GM12878 (cell line): ENCODE results near the gene POLD1. TPM values are rescaled to one million over a fixed set of nuclear protein-coding genes. Genes with fewer than 3 reads are reported as not detected.

Experiments used
- ATAC-seq: fragments of 200-7000 bp; cut with Tn5 transposase; 3 replicates; pipeline ENCODE4 v1.9.1; 2020; ENCODE audit warnings: mild to moderate bottlenecking, moderate library complexity
- BruUV-seq: library from RNA; stranded (reverse); fragments of 400-500 nt; replicated peaks from 2 replicates; lab custom pipeline; 2021; lab: Mats Ljungman, UMichigan
- CTCF ChIA-PET: fragments of 300-600 bp; sonication (Branson Sonifier 250); formaldehyde crosslinking; extraction: SDS; loops from one replicate; lab custom pipeline; 2021; ENCODE audit warnings: inconsistent platforms; lab: Yijun Ruan, JAX
- POLR2A ChIA-PET: fragments of 350-600 bp; formaldehyde crosslinking; extraction: SDS; loops from one replicate; lab custom pipeline; 2021; ENCODE audit warnings: inconsistent platforms; lab: Charles Lee
- RAD21 ChIA-PET: fragments of 300-600 bp; sonication (Branson Sonifier 250); formaldehyde crosslinking; loops from one replicate; lab custom pipeline; 2023; ENCODE audit warnings: antibody characterized with exemption; ENCODE audit not compliant: unreplicated experiment; lab: Charles Lee
- SMC1A ChIA-PET: fragments of 300-600 bp; sonication (Branson Sonifier 250); formaldehyde crosslinking; loops from one replicate; lab custom pipeline; 2023; ENCODE audit not compliant: unreplicated experiment, uncharacterized antibody; lab: Charles Lee
- DNase-seq: peaks from one replicate; pipeline ENCODE4 v3.0.0-alpha.2; 2011; ENCODE audit warnings: low read depth, low spot score
- FAIRE-seq: peaks from 3 replicates; lab custom pipeline; 2011; peaks lifted over from hg19 to GRCh38; lab: Jason Lieb, UNC
- H2AFZ ChIP-seq: 2 replicates; pipeline ENCODE4 v1.6.0; 2011; ENCODE audit warnings: low read depth, low read length, control low read depth; ENCODE audit not compliant: control insufficient read depth
- H3K27ac ChIP-seq: 2 replicates; pipeline ENCODE4 v1.5.1; 2011; ENCODE audit warnings: control low read depth; ENCODE audit not compliant: control insufficient read depth, insufficient read depth
- H3K27me3 ChIP-seq, 2 experiments: replicated peaks in 1 of 2; 2 replicates each; pipeline versions ENCODE4 v1.6.0 to v1.6.1; 2011; ENCODE audit warnings: low read length in 1 of 2; ENCODE audit not compliant: control insufficient read depth in 2 of 2, insufficient read depth in 2 of 2
- H3K36me3 ChIP-seq, 2 experiments: 2 replicates each; pipeline ENCODE4 v1.5.1; 2011; ENCODE audit warnings: low read length in 1 of 2; ENCODE audit not compliant: control insufficient read depth in 2 of 2, insufficient read depth in 2 of 2
- H3K4me1 ChIP-seq: 2 replicates; pipeline ENCODE4 v1.6.1; 2011; ENCODE audit warnings: mild to moderate bottlenecking, low read length, moderate library complexity, mixed read lengths; ENCODE audit not compliant: control insufficient read depth, insufficient read depth
- H3K4me2 ChIP-seq: 2 replicates; pipeline ENCODE4 v1.6.0; 2011; ENCODE audit warnings: control low read depth; ENCODE audit not compliant: control insufficient read depth, insufficient read depth
- H3K4me3 ChIP-seq: fragments of 200-600 bp; sonication (generic); 2 replicates; pipeline ENCODE4 v1.5.1; 2016
- H3K79me2 ChIP-seq: 2 replicates; pipeline ENCODE4 v1.6.0; 2011; ENCODE audit warnings: low read length; ENCODE audit not compliant: control insufficient read depth, insufficient read depth
- H3K9ac ChIP-seq: 2 replicates; pipeline ENCODE4 v1.8.0; 2011; ENCODE audit warnings: low read length, control low read depth, mixed read lengths; ENCODE audit not compliant: control insufficient read depth, insufficient read depth
- H3K9me3 ChIP-seq: replicated peaks from 3 replicates; pipeline ENCODE4 v1.5.1; 2011; ENCODE audit warnings: mild to moderate bottlenecking, low read length; ENCODE audit not compliant: control insufficient read depth, insufficient read depth
- H4K20me1 ChIP-seq: 2 replicates; pipeline ENCODE4 v1.6.0; 2011; ENCODE audit not compliant: control insufficient read depth, insufficient read depth
- CBX3 ChIP-seq: fragments of 200-600 bp; sonication (generic); IDR thresholded peaks from 2 replicates; pipeline ENCODE4 v1.6.1; 2016; ENCODE audit warnings: low read depth, borderline replicate concordance
- PAX8 ChIP-seq: fragments of 450-650 bp; IDR thresholded peaks from 2 replicates; pipeline ENCODE4 v1.6.1; 2017; ENCODE audit warnings: mild to moderate bottlenecking, moderate library complexity
- PML ChIP-seq: IDR thresholded peaks from 2 replicates; pipeline ENCODE4 v1.6.1; 2012; ENCODE audit warnings: low read length, inconsistent platforms
- RAD51 ChIP-seq: fragments of 450-650 bp; IDR thresholded peaks from 2 replicates; pipeline ENCODE4 v1.6.1; 2016; ENCODE audit warnings: moderate library complexity, mild to moderate bottlenecking, inconsistent platforms
- SMAD5 ChIP-seq: IDR thresholded peaks from 2 replicates; pipeline ENCODE4 v1.6.1; 2016; ENCODE audit warnings: antibody characterized with exemption, low read depth
- SP1 ChIP-seq: IDR thresholded peaks from one replicate; pipeline ENCODE4 v1.6.1; 2011; ENCODE audit warnings: low read depth, low read length
- SREBF2 ChIP-seq: IDR thresholded peaks from 2 replicates; pipeline ENCODE4 v1.6.1; 2012; ENCODE audit warnings: mild to moderate bottlenecking, low read length
- ZBTB4 ChIP-seq: fragments of 450-650 bp; formaldehyde crosslinking; IDR thresholded peaks from 2 replicates; pipeline ENCODE4 v1.4.0; 2022; ENCODE audit warnings: mild to moderate bottlenecking, moderate library complexity
- ZNF207 ChIP-seq: fragments of 450-650 bp; IDR thresholded peaks from 2 replicates; pipeline ENCODE4 v1.6.1; 2014; ENCODE audit warnings: antibody characterized with exemption, mild to moderate bottlenecking, borderline replicate concordance
- ZNF687 ChIP-seq: fragments of 450-650 bp; IDR thresholded peaks from 2 replicates; pipeline ENCODE4 v1.6.1; 2017; ENCODE audit warnings: mild to moderate bottlenecking, moderate library complexity
- WGBS: methylation state at CpG from one replicate; pipeline ENCODE4 v1.1.6; 2016; ENCODE audit warnings: low lambda C conversion rate; ENCODE audit not compliant: insufficient replicate concordance, insufficient coverage; ENCODE audit errors: missing lambda C conversion rate; 5-methylcytosine and 5-hydroxymethylcytosine counted together
- in situ Hi-C: fragments of 300-500 bp; cut with MboI; formaldehyde crosslinking; loops from 9 replicates; pipeline ENCODE4 v1.14.3; 2018; ENCODE audit warnings: mixed read lengths
- intact Hi-C: fragments of 100-400 bp; cut with micrococcal nuclease; formaldehyde crosslinking; loops from one replicate; pipeline ENCODE4 v1.14.2; 2022; ENCODE audit not compliant: unreplicated experiment
- polyA plus RNA-seq, 11 experiments: library from polyadenylated mRNA; depleted of rRNA in 4 of 11; unstranded in 6 of 11; stranded (reverse) in 5 of 11; fragments of >200 nt; fragmentation: Nextera tagmentation in 4 of 11; fragmentation: Illumina TruSeq in 1 of 11; extraction: Ambion mirVana in 4 of 11; extraction: Trizol in 1 of 11; gene quantifications; 1 replicate in 1 of 11; 2 replicates in 10 of 11; pipeline versions ENCODE4 v1.2.1 to v1.2.3, GENCODE V29; 2011 to 2016; ENCODE audit warnings: inconsistent platforms in 2 of 11, missing spikeins in 2 of 11, low read depth in 1 of 11
- total RNA-seq, 4 experiments: library from RNA; depleted of rRNA in 3 of 4; stranded (reverse); fragments of >200 nt in 3 of 4; fragmentation: Illumina TruSeq in 1 of 4; extraction: Trizol in 1 of 4; gene quantifications; 2 replicates each; pipeline versions ENCODE4 v1.2.1 to v1.2.3, GENCODE V29; 2013 to 2021
- TF ChIP-seq, protein P1 (sequence below): fragments of 450-650 bp; IDR thresholded peaks from 2 replicates; pipeline ENCODE4 v1.6.1; 2016; ENCODE audit warnings: mild to moderate bottlenecking

Gene POLD1
- total and polyA plus RNA-seq, 10 of the 15 experiments (the other 5 are each of a cell fraction or from before 2014, with no cell fraction given): 0.76 to 165 (median 63.4) TPM

- TF ChIP-seq SREBF2: no peak
- TF ChIP-seq CBX3: no peak
- no peak for TF ChIP-seq RAD51
- TF ChIP-seq SP1: no peak
Observed at GRCh38 chr19:50427997-50428425, 43.9 kb downstream of the POLD1 start (continued).

DNA sequence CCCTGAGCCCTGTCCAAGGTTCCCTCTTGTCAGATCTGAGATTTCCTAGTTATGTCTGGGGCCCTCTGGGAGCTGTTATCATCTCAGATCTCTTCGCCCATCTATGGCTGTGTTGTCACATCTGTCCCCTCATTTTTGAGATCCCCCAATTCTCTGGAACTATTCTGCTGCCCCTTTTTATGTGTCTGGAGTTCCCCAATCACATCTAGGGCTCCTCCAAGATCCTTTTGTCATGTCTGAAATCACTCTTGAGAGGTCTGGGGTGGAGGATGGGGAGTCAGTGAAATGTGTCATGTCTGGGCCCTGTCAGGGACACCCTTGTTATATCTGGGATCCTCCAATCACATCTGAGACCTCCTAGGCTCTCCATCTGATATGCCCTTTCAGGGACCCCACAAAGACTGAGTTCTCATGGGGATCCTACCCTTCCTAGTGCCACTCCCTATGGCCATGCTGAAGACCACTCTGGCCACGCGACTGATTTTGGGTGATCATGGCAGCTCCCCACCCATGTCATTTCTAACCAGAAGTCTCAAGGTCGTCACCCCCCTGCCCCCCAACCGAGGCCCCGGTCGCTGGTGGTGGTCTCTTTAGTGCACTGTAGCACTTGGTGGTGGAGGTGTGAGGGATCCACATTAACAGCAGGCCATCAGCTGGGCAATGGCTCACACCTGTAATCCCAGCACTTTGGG, 44.8 kb downstream of the POLD1 start:
- 93% methylated on average over 7 of the region's 7 CpGs for WGBS
- H4K20me1 ChIP-seq: no peaks in the 10 kb centered on the region
- SMC1A ChIA-PET: interaction anchor here (1.1 kb wide), 1 partner anchor 58 kb away, joined by 3 read pairs; no protein-coding TSS in a partner anchor
- FAIRE-seq (no peak), DNase-seq (no peak), ATAC-seq (no peak)
- no peaks in the 10 kb centered on the region for H3K9me3 ChIP-seq
- intact Hi-C loops (no loop called here), in situ Hi-C loops (no loop called here)
- no peak overlapping the region for H2AFZ ChIP-seq
- peaks cover 50% of the 10 kb centered on the region for H3K4me1 ChIP-seq
- no peak overlapping the region for H3K4me3 ChIP-seq
- RAD21 ChIA-PET: interaction anchor here (1.2 to 2.3 kb wide), 3 partner anchors 12 to 60 kb away, joined by 3 to 7 read pairs (median 5); no protein-coding TSS in a partner anchor
- H3K4me2 ChIP-seq: no peak overlapping the region
- BruUV-seq: no TSS peak
- no peak overlapping the region for H3K9ac ChIP-seq
- H3K36me3 ChIP-seq: peaks cover 2 to 6% of the 10 kb centered on the region in 2 experiments; a peak in 3 of 4 replicates
- no peaks in the 10 kb centered on the region for H3K27me3 ChIP-seq
- CTCF ChIA-PET: interaction anchor here (0.8 to 2.1 kb wide), 2 partner anchors 13 to 72 kb away, joined by 3 to 6 read pairs; no protein-coding TSS in a partner anchor
- POLR2A ChIA-PET: interaction anchor here (0.6 to 4.2 kb wide), 2 partner anchors 11 to 34 kb away, joined by 4 to 26 read pairs; partner anchors contain the start of gene SPIB
- no peaks in the 10 kb centered on the region for H3K79me2 ChIP-seq
- H3K27ac ChIP-seq: peak overlapping the region; percentile 18; the same call in 1 of the 2 replicates
- TF ChIP-seq SMAD5: peak; percentile 63; the same call in 1 of the 2 replicates
- TF ChIP-seq PML: peak; percentile 25; the same call in 1 of the 2 replicates
- TF ChIP-seq ZNF207: no peak
- TF ChIP-seq PAX8: no peak
- TF ChIP-seq, protein P1, sequence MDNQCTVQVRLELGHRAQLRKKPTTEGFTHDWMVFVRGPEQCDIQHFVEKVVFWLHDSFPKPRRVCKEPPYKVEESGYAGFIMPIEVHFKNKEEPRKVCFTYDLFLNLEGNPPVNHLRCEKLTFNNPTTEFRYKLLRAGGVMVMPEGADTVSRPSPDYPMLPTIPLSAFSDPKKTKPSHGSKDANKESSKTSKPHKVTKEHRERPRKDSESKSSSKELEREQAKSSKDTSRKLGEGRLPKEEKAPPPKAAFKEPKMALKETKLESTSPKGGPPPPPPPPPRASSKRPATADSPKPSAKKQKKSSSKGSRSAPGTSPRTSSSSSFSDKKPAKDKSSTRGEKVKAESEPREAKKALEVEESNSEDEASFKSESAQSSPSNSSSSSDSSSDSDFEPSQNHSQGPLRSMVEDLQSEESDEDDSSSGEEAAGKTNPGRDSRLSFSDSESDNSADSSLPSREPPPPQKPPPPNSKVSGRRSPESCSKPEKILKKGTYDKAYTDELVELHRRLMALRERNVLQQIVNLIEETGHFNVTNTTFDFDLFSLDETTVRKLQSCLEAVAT: peak; percentile 96
- no peak for TF ChIP-seq ZBTB4 (CRISPR knock-in tag)
- no peak for TF ChIP-seq ZNF687
